Right lung (tissue), 5 donors: Measurements from ENCODE around the gene C1QB. TPM values are rescaled to one million over a fixed set of nuclear protein-coding genes. Genes with fewer than 3 reads are reported as not detected.
"Not testable (repeated sequence)": the region's sequence is repeated elsewhere in the genome, so short reads cannot be mapped to it uniquely, and the experiment has no call there.

ENCODE experiments used
- DNase-seq, 2 donors: peaks; one replicate each; pipeline ENCODE4 v3.0.0-alpha.2; 2013
- polyA plus RNA-seq, 5 donors: library from polyadenylated mRNA; unstranded; fragments of 120-200 nt; gene quantifications; one replicate each; pipeline versions ENCODE4 v1.2.1 to v1.2.3, GENCODE V29; 2013; ENCODE audit warnings: inconsistent platforms in 1 of 5, low replicate concordance in 1 of 5; ENCODE audit not compliant: insufficient read length in 5 of 5, insufficient read depth in 1 of 5

Gene C1QB
- polyA plus RNA-seq, 5 donors = 16.3 to 24.1 (median 17.1) TPM

DNA sequence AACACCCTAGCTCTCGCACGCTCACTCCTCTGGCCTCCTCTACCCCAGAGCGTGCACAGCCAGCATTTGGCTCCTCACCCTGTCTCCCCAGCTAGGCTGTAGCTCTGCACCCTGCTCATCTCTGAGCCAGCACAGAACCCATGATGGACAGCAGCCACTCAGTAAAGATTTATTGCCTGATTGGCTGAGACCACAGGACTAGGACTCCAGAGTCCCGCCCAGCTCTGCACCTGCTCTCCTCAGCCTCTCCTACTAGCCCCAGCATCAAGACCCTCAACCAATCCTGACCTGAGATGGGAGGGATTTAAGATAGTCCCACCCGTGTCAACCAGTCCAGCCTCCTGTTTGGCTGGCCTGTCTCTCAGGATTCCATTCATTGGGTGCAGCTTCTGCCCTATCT, 9.3 kb downstream of the C1QB start:
- DNase-seq = no peak

DNA sequence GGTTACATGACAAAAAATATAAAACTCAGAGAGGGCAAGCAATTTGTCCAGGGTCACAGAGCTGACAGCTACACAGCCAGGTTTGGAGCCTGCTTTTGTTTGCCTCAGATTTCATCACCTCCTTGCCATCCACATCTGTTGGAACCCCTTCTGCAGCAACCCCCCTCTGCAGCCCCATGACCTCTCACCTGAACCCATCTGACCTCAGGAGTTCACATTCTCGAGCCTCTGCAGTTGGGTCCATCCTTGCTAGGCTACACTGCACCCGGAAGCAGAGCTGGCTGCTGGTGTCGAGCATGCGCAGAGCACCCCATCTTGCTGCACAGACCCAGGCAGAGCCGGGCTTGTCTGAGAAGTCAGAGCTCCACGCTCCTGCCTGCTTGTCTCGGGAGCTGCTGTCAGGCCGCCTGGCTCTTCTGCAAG, 10.0 kb downstream of the C1QB start:
- no peak for DNase-seq

DNA sequence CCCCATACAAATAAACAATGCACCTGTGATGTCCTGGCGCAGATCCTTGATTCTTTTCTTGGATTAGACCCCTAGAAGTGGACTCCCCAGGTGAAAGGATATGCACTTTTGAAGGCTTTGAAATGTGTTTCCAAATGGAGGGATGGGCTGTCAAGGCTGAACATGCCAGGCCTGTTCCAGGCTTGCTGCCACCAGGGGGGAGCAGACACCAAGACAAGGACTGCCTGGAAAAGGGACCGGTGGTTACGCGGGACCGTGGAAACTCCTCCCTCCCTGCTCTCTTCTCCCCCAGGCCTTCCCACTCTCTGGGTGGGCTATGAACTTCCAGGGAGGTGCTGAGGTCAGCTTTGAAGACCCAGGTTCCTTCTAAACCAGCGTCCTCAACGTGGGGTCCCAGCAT, 12.7 kb downstream of the C1QB start:
- peak in 1 of 2 donors; percentile 33 for DNase-seq

DNA sequence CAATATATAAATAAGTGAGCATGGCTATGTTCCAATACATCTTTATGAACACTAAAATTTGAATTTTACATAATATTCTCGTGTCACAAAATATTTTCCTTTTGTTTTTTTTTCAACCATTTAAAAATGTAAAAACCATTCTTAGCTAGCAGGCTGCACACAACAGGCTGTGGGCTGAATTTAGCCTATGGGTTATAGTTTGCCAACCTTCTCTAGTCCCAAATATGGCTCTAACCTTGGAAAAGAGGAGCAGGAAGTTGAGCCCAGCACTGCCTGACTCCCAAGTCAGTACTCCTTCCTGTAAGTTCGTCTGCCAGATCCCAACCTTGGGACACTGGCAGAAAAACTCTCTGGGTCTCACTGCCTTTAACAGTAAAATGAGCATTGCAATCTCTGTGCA, 13.4 kb downstream of the C1QB start:
- no peak for DNase-seq

DNA sequence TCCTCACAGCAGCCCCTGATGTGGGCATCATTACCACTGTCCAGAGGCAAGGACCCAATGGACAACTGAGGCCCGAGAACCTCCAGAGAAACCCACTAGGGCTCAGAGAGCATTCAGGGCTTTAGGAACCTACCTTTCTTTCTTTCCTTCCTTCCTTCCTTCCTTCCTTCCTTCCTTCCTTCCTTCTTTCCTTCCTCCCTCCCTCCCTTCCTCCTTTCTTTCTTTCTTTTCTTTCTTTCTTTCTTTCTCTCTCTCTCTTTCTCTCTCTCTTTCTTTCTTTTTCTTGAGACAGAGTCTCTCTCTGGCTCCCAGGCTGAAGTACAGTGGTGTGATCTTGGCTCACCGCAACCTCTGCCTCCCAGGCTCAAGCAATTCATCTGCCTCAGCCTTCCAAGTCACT, 15.8 kb downstream of the C1QB start:
- DNase-seq = not testable (repeated sequence)

DNA sequence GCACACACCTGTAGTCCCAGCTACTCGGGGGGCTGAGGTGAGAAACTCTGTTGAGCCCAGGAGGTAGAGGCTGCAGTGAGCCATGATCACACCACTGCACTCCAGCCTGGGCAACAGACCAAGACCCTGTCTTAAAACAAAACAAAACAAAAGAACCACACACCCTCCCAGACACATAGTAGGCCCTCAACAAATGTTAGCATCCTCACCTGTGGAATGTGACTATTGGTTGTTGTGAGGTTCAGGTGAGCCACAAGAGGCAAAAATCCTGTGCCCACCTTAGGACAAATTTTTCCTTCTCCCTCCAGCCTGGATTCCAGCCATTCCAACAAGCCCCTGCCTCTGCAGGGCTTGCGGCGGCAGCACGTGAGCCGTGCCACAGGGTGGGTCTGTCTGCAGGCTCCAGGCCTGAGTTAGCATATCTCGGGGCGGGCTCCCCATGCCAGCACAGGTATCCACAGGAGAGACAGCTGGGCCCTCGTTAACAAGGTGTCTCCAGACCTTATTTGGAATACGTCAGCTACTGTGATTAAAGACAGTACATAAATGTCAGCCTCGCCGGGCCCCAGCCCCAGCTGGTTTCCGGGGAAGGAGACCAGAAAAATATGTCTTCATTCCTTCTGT, 17.4 kb downstream of the C1QB start:
- no peak for DNase-seq

DNA sequence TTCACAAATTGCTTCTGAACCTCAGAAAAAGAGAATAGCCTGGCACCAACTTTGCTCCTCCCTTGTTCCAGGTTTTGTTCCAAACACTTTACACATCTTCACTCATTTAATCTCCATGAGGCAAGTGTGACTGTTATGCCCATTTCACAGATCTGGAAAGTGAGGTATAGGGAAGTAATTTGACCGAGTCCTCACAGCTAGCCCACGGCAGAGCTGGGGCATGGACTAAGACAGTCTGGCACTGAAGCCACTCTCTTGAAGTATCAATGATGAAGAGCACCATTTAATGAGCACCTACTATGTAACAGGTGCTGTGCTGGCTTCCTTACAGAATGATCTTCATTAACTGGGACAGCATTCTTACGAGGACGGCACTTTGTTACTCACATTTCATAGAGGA, 19.0 kb downstream of the C1QB start:
- DNase-seq = no peak

DNA sequence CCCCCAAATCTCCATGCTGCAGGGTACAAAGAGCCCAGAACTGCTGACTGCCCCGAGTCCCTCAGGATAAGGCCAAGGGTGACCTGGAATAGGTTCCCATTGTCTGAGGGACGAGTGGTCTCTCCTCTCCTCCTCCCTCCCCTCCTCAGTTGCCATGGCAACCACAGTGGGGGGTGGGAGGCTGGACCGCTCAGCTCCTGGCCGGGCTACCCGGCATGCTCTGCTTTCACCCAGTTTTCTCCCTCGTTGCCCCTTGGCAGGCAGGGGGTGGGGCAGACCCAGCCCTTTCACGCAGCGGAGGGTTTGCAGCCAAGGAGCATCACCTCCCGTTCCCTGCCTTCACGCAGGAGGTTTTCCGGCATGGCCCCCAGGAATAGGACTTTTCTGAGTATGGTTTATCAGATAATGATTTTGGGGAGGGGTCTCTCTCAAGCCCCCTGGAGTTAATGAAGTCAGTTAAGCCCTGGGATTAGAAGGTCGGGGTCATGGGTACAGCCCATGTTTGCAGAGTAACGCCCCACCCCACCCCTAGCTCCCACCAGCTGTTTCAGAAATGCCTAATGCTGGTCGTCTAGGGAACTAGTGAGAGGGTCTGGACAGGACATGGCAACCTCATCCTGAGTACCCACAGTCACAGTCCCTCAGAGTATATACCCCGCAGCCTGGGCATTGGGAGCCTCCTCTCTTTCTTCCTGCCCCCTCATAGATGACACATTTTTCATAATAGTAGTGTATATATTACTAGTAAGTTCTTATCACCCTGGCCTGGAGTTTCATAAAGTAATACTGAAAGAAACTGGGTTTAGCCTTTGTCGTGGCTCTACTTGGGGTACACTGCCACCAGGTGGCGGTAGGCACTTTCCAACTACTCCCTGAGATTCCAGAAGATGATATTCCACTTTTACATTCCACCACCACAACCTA, 20.7 kb downstream of the C1QB start:
- DNase-seq = no peak

DNA sequence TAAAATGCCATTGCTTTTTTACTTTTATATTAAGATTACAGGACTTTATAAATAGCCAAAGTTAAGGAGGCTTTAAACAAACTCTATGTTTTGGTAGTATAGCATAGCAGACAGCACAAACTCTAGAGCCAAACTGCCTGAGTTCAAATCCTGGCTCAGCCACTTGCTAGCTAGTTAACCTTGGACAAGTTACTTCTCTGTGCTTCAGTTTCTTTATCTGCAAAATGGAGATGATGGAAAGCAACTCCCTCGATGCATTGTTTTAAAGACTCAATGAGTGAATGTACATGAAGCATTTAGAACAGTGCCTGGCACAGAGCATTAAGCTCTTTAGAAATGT, 21.3 kb downstream of the C1QB start:
- DNase-seq = no peak

DNA sequence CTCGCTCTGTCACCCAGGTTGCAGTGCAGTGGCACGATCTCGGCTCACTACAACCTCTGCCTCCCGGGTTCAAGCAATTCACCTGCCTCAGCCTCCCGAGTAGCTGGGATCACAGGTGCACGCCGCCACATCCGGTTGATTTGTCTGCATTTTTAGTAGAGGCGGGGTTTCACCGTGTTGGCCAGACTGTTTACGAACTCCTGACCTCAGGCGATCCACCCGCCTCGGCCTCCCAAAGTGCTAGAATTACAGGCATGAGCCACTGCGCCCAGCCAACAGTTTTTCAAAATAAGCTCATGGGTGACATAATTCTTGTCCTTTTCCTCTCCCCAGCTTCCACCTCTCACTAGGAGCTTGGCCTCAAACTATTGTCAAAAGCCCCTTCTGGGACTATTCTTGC, 23.1 kb downstream of the C1QB start:
- DNase-seq = not testable (repeated sequence)

DNA sequence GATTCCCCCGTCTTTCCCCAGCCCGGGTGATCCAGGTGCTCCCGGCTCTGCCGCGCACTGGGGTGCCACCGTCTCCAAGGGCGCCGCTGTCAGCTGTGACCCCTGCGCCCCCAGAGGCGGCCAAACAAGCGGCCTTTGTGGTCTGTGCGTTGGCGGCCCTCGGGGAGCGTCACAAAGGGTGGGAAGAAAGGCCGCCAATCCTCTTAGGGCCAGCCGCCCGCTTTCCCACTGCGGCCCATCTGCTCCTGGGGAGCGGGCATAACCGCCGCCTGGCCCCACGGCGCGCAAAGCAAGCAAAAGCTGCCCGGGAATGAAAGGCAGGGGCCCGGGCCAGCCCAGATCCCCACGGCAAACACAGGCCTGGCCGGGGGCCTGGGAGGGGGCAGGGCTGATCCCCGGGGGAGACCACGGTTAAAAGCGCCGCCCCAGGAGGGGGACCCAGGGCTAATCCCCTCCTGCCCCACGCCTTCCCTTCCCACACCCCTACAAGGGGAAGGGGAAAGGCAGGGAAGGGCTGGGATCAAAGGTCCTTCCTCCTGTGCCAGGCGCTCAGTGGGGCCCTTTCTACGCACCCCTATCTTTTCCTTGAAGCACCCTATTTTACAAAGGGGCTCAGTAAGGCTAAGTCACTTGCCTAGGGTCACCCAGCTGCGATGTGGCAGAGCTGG, 24.0 kb downstream of the C1QB start:
- no peak for DNase-seq

DNA sequence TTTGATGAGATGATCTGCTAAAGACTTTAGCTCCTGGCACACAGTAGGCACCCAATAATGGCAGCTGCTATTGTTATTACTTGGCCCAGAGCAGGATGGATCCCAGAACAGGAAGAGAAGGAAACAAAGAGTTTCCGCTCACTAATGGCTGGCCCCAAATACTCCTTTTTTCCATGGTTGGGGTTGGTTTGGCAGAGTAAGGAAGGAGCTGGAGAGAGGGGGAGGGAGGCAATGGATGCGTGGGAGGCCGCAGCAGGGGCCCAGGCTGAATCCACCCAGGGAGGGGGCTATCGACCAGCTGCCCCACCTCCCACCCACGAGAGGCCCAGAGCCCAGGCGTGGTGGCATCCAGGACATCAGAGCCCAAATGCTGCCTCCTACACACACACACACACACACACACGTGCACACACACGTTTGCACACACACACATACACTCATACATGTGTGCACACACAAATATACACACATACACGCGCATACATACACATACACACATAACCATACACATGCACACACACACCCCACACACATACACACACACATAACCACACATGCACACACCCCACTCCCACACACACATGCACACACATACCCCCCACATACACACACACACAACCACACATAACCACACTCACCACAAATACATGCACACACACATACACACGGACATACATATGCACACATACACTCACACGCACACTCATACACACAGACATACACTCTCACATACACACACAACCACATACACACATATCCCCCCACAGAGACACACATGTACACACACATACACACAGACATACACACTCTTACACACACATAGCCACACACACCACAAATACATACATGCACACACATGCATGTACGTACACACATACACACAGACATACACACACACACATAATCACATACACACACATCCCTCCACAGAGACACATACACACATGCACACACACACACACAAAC, 25.2 kb downstream of the C1QB start:
- no peak for DNase-seq

DNA sequence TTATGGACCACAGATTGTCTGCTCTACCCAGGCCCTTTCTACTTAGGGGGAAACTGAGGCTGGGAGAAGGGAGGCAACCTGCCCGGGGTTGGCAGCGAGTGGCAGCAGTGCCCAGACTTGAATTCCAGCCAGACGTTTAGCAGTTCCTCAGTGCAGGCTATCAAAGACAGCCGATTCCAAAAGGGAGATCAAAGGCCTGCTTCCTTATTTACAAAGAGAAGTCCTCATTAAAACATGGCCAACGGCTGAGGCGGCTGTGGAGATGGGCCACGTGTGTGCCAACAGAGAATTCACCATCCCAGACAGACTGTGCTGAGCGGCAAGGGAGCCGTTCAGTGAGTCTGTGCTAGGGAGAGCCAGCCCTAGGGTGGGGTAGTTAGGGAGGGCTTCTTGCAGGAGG, 27.7 kb downstream of the C1QB start:
- DNase-seq = no peak

DNA sequence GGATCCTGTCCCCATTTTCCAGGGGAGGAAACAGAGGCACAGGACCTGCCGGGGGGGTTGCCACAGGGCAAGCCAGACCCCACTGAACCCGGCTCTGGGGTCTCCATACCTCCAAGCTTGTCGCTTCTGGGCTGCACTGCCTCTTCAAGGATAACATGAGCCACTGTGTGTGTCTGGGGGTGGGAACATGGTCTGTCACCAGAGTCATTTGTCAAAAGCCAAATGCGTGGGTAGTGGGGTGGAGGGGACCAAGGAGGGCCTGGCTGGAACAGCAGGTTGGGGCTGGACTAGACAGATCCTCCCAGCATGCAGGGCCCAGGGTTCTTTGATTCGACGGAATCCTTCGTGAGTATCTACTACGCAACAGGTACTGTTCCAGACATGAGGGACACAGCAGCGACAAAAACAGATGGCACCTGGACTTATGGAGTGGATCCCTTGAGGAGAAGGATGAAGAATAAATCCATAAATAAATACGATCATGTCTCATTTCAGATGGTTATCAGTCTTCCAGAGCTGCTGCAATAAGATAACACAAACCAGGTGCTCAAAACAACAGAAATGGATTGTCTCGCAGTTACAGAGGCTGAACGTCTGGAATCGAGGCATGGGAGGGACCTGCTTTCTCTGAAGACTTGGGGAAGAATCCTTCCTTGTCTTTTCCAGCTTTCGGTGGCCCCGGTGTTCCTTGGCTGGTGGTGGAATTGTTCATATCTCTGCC, 28.7 kb downstream of the C1QB start:
- no peak for DNase-seq

DNA sequence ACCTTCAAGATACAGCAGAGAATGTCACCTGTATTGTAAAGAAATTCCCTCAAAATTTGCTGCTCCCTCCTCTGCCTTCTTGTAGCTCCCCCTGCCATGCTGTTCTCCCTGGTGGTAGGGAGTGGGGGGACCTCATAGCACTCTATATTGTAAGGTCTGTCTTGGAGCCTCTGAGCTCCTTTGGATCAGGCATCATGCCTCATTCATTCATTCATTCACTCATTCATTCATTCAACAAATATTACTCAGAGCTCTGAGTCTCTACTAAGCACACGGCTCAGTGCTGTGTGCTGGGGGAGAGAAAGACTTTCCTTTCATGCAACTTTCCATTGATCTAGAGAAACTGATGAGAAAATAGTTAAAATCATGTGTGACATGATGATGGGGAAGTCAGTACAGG, 30.5 kb downstream of the C1QB start:
- no peak for DNase-seq

DNA sequence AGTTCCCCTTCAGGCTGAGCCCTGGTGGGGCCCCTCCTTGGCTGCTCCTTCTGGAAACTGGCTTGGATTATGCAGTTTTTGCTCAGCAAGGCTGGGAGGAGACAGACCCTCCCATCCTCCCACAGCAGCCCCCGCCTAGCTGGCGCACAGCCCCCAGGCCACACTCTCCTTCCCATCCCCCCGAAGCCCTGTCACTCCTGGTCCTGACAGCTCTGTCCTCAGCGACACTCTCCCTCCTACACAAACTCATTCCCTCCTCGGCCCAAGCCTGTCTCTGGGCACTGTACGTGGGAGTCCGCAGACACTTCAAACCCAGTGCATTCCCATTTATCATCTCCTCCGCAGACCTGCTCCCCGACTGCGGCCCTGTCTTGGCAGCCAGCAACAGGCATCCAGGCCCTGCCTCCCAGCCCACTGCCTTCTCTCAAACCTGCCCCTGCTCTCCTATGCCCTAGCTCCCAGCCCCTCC, 32.6 kb downstream of the C1QB start:
- no peak for DNase-seq

DNA sequence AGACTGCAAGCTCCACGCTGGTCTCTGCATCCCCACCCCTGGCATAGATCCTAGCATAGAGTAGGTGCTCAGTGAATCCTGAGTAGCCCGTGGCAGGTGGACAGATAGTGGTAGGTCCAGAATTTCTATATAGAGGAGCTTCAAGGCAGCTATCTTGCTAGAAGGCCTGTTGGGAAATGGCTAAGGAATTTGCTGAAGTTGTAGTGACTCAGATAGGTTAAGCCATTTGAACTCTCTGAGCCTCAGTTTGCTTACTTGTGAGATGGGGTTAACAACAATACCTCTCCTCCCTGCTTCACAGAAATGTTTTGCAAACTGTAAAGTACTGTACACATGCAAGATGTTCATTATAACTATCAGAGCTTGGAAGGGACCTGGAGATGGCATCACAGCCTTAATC, 34.2 kb downstream of the C1QB start:
- DNase-seq = no peak

DNA sequence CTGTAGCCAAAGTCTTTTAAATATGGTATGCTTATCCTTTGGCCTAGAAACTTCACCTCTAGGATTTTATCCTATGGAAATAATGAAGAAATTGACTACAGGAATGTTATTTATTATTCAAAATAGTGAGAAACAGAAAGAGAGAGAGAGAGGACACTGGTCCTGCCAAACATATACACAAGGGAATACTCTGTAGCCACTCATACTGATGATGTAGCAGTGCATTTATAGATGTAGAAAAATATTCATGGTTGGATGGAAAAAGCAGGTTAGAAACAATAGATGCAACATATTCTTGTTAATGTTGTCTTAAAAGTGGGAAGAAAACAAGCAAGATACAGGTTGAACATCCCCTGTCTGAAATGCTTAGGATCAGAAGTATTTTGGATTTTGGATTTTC, 35.4 kb downstream of the C1QB start:
- no peak for DNase-seq

DNA sequence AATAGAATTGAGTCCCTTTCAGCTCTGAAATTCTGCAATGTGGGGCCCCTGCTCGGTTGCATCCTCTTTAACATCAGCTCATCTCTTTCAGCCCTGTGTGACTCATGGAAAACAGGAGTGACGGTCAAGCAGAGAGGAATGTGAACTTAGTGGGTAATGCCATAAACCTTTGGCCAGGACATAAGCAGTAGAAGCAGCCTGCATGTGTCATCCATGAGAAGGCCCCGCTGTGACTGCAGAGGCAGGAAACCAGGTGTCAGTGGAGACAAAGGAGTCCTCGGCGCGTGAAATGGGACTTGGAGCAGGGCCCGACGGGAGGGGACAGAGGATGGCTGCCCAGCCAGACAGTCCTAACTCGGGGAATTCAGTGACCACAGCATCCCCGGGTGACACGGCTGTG, 36.5 kb downstream of the C1QB start:
- DNase-seq = no peak

DNA sequence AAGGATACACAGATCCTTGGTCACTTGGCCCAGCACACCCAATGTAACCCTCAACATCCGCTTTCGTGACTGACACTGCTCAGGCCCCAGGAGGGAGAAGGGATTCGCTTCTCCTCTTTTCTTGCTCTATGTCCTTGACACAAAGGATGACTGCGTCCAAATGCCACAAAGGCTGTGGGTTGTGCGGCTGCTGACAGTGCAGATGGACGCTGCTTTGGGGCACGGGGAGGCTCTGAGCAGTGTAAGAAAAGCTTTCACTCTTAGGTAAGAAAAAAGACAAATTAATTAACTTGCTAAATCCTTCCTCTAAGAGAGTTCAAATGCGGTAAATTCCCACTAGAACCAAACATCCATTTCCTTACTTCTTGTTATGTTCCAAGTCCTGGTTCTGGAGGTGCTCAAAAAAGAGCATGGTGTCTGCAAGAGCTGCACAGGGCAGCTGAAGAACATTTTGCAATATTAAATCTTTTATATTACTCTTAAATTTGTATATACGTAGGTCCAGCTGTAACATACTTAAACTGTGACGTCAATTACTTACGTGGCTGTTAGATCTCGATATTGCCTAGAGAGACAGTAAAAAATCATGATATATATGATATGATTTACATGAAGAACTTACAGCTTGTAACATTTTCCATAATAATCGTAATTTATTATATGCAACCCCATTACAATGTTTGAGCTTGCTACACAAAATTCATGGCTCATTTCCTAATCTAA, 38.2 kb downstream of the C1QB start:
- no peak for DNase-seq
